WTC11 (cell line): ENCODE results near the gene KDF1. TPM values are rescaled to one million over a fixed set of nuclear protein-coding genes. Genes with fewer than 3 reads are reported as not detected.

Source experiments
- ATAC-seq: fragments of 200-7000 bp; cut with Tn5 transposase; 2 replicates; pipeline ENCODE4 v1.10.0; 2021; ENCODE audit warnings: mild to moderate bottlenecking, moderate library complexity
- CTCF ChIA-PET: fragments of 300-600 bp; sonication (Branson Sonifier 250); formaldehyde crosslinking; loops from one replicate; lab custom pipeline; 2021; ENCODE audit warnings: antibody characterized with exemption; lab: Charles Lee
- POLR2A ChIA-PET: fragments of 350-600 bp; sonication (Branson Sonifier 250); formaldehyde crosslinking; loops from one replicate; lab custom pipeline; 2021; ENCODE audit warnings: antibody characterized with exemption; lab: Charles Lee
- DNase-seq: peaks from one replicate; pipeline ENCODE4 v3.0.0; 2021; ENCODE audit warnings: low spot score
- H3K27ac Mint-ChIP-seq: 2 replicates; pipeline ENCODE4 v1.8.0; 2021; ENCODE audit warnings: mixed read lengths
- H3K27me3 Mint-ChIP-seq: 2 replicates; pipeline ENCODE4 v1.8.0; 2021; ENCODE audit warnings: low read depth, mild to moderate bottlenecking, moderate library complexity, mixed read lengths
- H3K36me3 Mint-ChIP-seq: 2 replicates; pipeline ENCODE4 v1.8.0; 2021; ENCODE audit warnings: mixed read lengths
- H3K4me1 Mint-ChIP-seq: 2 replicates; pipeline ENCODE4 v1.8.0; 2022; ENCODE audit warnings: mixed read lengths
- H3K4me3 Mint-ChIP-seq: 2 replicates; pipeline ENCODE4 v1.8.0; 2021; ENCODE audit warnings: mild to moderate bottlenecking, moderate library complexity, mixed read lengths
- H3K9me3 Mint-ChIP-seq: 2 replicates; pipeline ENCODE4 v1.8.0; 2021; ENCODE audit warnings: mixed read lengths
- ARID4B ChIP-seq: sonication (generic); formaldehyde crosslinking; IDR thresholded peaks from 2 replicates; pipeline ENCODE4 v1.8.0; 2023; ENCODE audit warnings: missing genetic modification reagents, mild to moderate bottlenecking, borderline replicate concordance
- CREM ChIP-seq: sonication (generic); formaldehyde crosslinking; IDR thresholded peaks from 2 replicates; pipeline ENCODE4 v1.8.1; 2022; ENCODE audit warnings: mild to moderate bottlenecking, missing genetic modification reagents, moderate library complexity
- EMX1 ChIP-seq: fragments of 250-450 bp; sonication (Bioruptor Pico); IDR thresholded peaks from 2 replicates; pipeline ENCODE4 v1.8.0; 2021; ENCODE audit warnings: mild to moderate bottlenecking
- GRHL2 ChIP-seq: fragments of 250-450 bp; sonication (Bioruptor Pico); IDR thresholded peaks from 2 replicates; pipeline ENCODE4 v1.8.0; 2022; ENCODE audit warnings: mild to moderate bottlenecking, moderate library complexity; ENCODE audit not compliant: insufficient replicate concordance, severe bottlenecking
- JAZF1 ChIP-seq: fragments of 250-450 bp; sonication (Bioruptor Pico); IDR thresholded peaks from 2 replicates; pipeline ENCODE4 v1.9.0; 2021; ENCODE audit warnings: moderate library complexity, mild to moderate bottlenecking, inconsistent platforms
- JUN ChIP-seq: sonication (generic); formaldehyde crosslinking; IDR thresholded peaks from 2 replicates; pipeline ENCODE4 v1.8.0; 2023; ENCODE audit warnings: mild to moderate bottlenecking, missing genetic modification reagents
- MAX ChIP-seq: sonication (generic); formaldehyde crosslinking; IDR thresholded peaks from 2 replicates; pipeline ENCODE4 v1.8.0; 2022; ENCODE audit warnings: mild to moderate bottlenecking, missing genetic modification reagents
- OVOL2 ChIP-seq: fragments of 250-450 bp; sonication (Bioruptor Pico); IDR thresholded peaks from 2 replicates; pipeline ENCODE4 v1.9.0; 2021; ENCODE audit warnings: mild to moderate bottlenecking, borderline replicate concordance
- PRDM15 ChIP-seq: sonication (generic); formaldehyde crosslinking; IDR thresholded peaks from 2 replicates; pipeline ENCODE4 v1.8.0; 2022; ENCODE audit warnings: missing genetic modification reagents
- PREB ChIP-seq: sonication (generic); formaldehyde crosslinking; IDR thresholded peaks from 2 replicates; pipeline ENCODE4 v1.8.1; 2022; ENCODE audit warnings: mild to moderate bottlenecking, missing genetic modification reagents, moderate library complexity, borderline replicate concordance
- PRRX2 ChIP-seq: fragments of 250-450 bp; sonication (Bioruptor Pico); IDR thresholded peaks from 2 replicates; pipeline ENCODE4 v1.8.0; 2021; ENCODE audit warnings: mild to moderate bottlenecking
- SOX15 ChIP-seq: fragments of 250-450 bp; sonication (Bioruptor Pico); IDR thresholded peaks from 2 replicates; pipeline ENCODE4 v1.9.0; 2021; ENCODE audit warnings: mild to moderate bottlenecking
- SP1 ChIP-seq: sonication (generic); formaldehyde crosslinking; conservative IDR thresholded peaks from 2 replicates; pipeline ENCODE4 v1.8.1; 2022; ENCODE audit warnings: missing genetic modification reagents
- ZNF263 ChIP-seq: sonication (generic); formaldehyde crosslinking; IDR thresholded peaks from 2 replicates; pipeline ENCODE4 v1.8.1; 2022; ENCODE audit warnings: low read depth, mild to moderate bottlenecking, moderate library complexity, missing genetic modification reagents
- ZNF317 ChIP-seq: sonication (generic); formaldehyde crosslinking; IDR thresholded peaks from 2 replicates; pipeline ENCODE4 v1.8.1; 2023; ENCODE audit warnings: low read depth, mild to moderate bottlenecking, moderate library complexity, missing genetic modification reagents, borderline replicate concordance
- ZNF416 ChIP-seq: fragments of 250-450 bp; sonication (Bioruptor Pico); IDR thresholded peaks from 2 replicates; pipeline ENCODE4 v1.9.0; 2021; ENCODE audit warnings: mild to moderate bottlenecking, inconsistent platforms
- ZNF512 ChIP-seq: sonication (generic); formaldehyde crosslinking; IDR thresholded peaks from 2 replicates; pipeline ENCODE4 v1.8.1; 2022; ENCODE audit warnings: missing genetic modification reagents, borderline replicate concordance
- ZNF532 ChIP-seq: fragments of 250-450 bp; sonication (Bioruptor Pico); IDR thresholded peaks from 2 replicates; pipeline ENCODE4 v1.9.0; 2021; ENCODE audit warnings: mild to moderate bottlenecking, borderline replicate concordance
- total RNA-seq: library from RNA; stranded (reverse); gene quantifications from 3 replicates; pipeline ENCODE4 v1.2.3, GENCODE V29; 2021

KDF1 gene
- total RNA-seq, 1 experiment from 2014 or later: 19.0 TPM

GRCh38 chr1:26983863-26984262, 23.6 kb upstream of the KDF1 start:
- no peak for DNase-seq
- CTCF ChIA-PET: no interaction called here
- H3K36me3 Mint-ChIP-seq: no peaks in the 10 kb centered on the region
- no peak overlapping the region for H3K4me3 Mint-ChIP-seq
- no peak for ATAC-seq
- TF ChIP-seq OVOL2 (CRISPR knock-in tag) (no peak), CREM (no peak)
- POLR2A ChIA-PET: no interaction called here
- peaks cover 31% of the 10 kb centered on the region for H3K27me3 Mint-ChIP-seq
- H3K9me3 Mint-ChIP-seq: no peaks in the 10 kb centered on the region
- no peak overlapping the region for H3K27ac Mint-ChIP-seq
- no peaks in the 10 kb centered on the region for H3K4me1 Mint-ChIP-seq

- no peak for TF ChIP-seq ZNF317 (CRISPR knock-in tag)
- no peak for TF ChIP-seq PREB
- no peak for TF ChIP-seq GRHL2 (CRISPR knock-in tag)
- TF ChIP-seq ZNF532 (CRISPR knock-in tag): no peak
- TF ChIP-seq MAX (CRISPR knock-in tag): no peak
- TF ChIP-seq JAZF1 (CRISPR knock-in tag): no peak
- no peak for TF ChIP-seq JUN (CRISPR knock-in tag)
- TF ChIP-seq SOX15 (CRISPR knock-in tag): no peak
- no peak for TF ChIP-seq ZNF512 (CRISPR knock-in tag)
- TF ChIP-seq EMX1 (CRISPR knock-in tag): no peak
- TF ChIP-seq ZNF263 (CRISPR knock-in tag): no peak
- TF ChIP-seq ZNF416 (CRISPR knock-in tag): no peak
- no peak for TF ChIP-seq SP1
- TF ChIP-seq ARID4B (CRISPR knock-in tag): no peak
- TF ChIP-seq PRDM15 (CRISPR knock-in tag): no peak
- TF ChIP-seq PRRX2: no peak
- ChIA-PET POLR2A (interaction anchor here (0.6 kb wide), 1 partner anchor 572 kb away, joined by 3 read pairs; no protein-coding TSS in a partner anchor), CTCF (interaction anchor here (0.5 to 1.4 kb wide), 2 partner anchors 15 to 288 kb away, joined by 4 read pairs; no protein-coding TSS in a partner anchor)
- Mint-ChIP-seq H3K27ac (no peak overlapping the region), H3K9me3 (no peaks in the 10 kb centered on the region), H3K4me3 (no peak overlapping the region), H3K27me3 (peaks cover 25% of the 10 kb centered on the region), H3K36me3 (no peaks in the 10 kb centered on the region), H3K4me1 (no peaks in the 10 kb centered on the region)
- ATAC-seq: no peak
- DNase-seq: no peak
Observed at GRCh38 chr1:26981146-26981846, 21.0 kb upstream of the KDF1 start.
